RWPE1 (cell line): ENCODE measurements around the gene ARTN.

ENCODE experiments used
- CTCF ChIA-PET: fragments of 350-600 bp; sonication (Branson Sonifier 250); formaldehyde crosslinking; extraction: SDS; loops from one replicate; lab custom pipeline; 2021; lab: Yijun Ruan, JAX
- POLR2A ChIA-PET: fragments of 400-600 bp; formaldehyde crosslinking; extraction: SDS; loops from one replicate; lab custom pipeline; 2020; ENCODE audit warnings: antibody characterized with exemption; ENCODE audit not compliant: low non-redundant PET; lab: Yijun Ruan, JAX
- DNase-seq: peaks from one replicate; pipeline ENCODE4 v3.0.0; 2012; ENCODE audit warnings: low spot score
- H3K27ac ChIP-seq: fragments of 450-650 bp; 2 replicates; pipeline ENCODE4 v1.5.1; 2017
- TF ChIP-seq, protein P1 (sequence below): fragments of 450-650 bp; conservative IDR thresholded peaks from 2 replicates; pipeline ENCODE4 v1.5.1; 2017; ENCODE audit warnings: low read depth, mild to moderate bottlenecking

The ARTN gene

GRCh38 chr1:43970502-43970901 lies 36.9 kb downstream of the ARTN start:
- ChIA-PET CTCF (interaction anchor here (0.6 to 1.1 kb wide), 5 partner anchors 10 to 36 kb away, joined by 3 read pairs; no protein-coding TSS in a partner anchor), POLR2A (no interaction called here)
- TF ChIP-seq, protein P1, sequence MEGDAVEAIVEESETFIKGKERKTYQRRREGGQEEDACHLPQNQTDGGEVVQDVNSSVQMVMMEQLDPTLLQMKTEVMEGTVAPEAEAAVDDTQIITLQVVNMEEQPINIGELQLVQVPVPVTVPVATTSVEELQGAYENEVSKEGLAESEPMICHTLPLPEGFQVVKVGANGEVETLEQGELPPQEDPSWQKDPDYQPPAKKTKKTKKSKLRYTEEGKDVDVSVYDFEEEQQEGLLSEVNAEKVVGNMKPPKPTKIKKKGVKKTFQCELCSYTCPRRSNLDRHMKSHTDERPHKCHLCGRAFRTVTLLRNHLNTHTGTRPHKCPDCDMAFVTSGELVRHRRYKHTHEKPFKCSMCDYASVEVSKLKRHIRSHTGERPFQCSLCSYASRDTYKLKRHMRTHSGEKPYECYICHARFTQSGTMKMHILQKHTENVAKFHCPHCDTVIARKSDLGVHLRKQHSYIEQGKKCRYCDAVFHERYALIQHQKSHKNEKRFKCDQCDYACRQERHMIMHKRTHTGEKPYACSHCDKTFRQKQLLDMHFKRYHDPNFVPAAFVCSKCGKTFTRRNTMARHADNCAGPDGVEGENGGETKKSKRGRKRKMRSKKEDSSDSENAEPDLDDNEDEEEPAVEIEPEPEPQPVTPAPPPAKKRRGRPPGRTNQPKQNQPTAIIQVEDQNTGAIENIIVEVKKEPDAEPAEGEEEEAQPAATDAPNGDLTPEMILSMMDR, result no peak
- DNase-seq, result no peak
- H3K27ac ChIP-seq, result peak overlapping the region; percentile 54

- POLR2A ChIA-PET, result no interaction called here
- no peak for DNase-seq
- TF ChIP-seq, protein P1, result no peak
- CTCF ChIA-PET, result interaction anchor here (0.6 to 1.1 kb wide), 5 partner anchors 9 to 36 kb away, joined by 3 read pairs; no protein-coding TSS in a partner anchor
- no peak overlapping the region for H3K27ac ChIP-seq
These were observed 37.3 kb downstream of the ARTN start for GRCh38 chr1:43970911-43971310.

DNA sequence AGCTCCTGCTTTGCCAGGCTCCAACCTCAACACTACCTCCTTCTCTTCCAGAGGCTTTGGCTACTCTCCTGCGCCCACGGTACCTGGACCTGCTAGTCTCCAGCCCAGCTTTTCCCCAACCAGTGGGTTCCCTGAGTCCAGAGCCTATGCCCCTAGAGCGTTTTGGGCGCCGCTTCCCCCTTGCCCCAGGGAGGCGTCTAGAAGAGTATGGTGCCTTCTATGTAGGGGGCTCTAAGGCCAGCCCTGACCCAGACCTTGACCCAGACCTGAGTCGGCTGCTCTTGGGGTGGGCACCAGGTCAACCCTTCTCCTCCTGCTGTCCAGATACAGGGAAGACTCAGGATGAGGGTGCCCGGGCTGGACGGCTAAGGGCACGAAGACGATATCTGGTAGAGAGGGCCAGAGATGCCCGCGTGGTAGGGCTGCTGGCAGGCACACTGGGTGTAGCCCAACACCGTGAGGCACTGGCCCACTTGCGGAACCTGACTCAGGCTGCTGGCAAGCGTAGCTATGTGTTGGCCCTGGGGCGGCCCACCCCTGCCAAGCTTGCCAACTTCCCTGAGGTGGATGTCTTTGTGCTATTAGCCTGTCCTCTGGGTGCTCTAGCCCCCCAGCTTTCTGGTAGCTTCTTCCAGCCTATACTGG lies 37.9 kb downstream of the ARTN start:
- TF ChIP-seq, protein P1, result no peak
- ChIA-PET CTCF (no interaction called here), POLR2A (no interaction called here)
- no peak for DNase-seq
- H3K27ac ChIP-seq, result no peak overlapping the region

GRCh38 chr1:43973981-43974442 lies 40.4 kb downstream of the ARTN start:
- TF ChIP-seq, protein P1, result no peak
- peak; percentile 32 for DNase-seq
- ChIA-PET CTCF (interaction anchor here (1.2 kb wide), 1 partner anchor 40 kb away, joined by 3 read pairs; no protein-coding TSS in a partner anchor), POLR2A (no interaction called here)
- peak overlapping the region; percentile 90 for H3K27ac ChIP-seq

- TF ChIP-seq, protein P1, result no peak
- CTCF ChIA-PET, result interaction anchor here (1.2 kb wide), 2 partner anchors 40 to 44 kb away, joined by 3 read pairs; no protein-coding TSS in a partner anchor
These were observed 41.0 kb downstream of the ARTN start, which contains the start of gene ATP6V0B for GRCh38 chr1:43974443-43975248. TSS of gene ATP6V0B (plus strand) at chr1:43974960. CDS start at chr1:43975041, 81 bp downstream.

More at GRCh38 chr1:43974443-43975248, 41.0 kb downstream of the ARTN start, which contains the start of gene ATP6V0B:
- H3K27ac ChIP-seq, result peak within 1 kb of the TSS; percentile 90
- DNase-seq, result peak; percentile 94
- POLR2A ChIA-PET, result interaction anchor here (0.5 to 0.7 kb wide), 2 partner anchors 15 to 30 kb away, joined by 3 to 5 read pairs; no protein-coding TSS in a partner anchor
